NCI-H1092 treated with DMSO at 0.1 percent for 48 hours (cell line): Measurements from ENCODE around the gene ADM2.
"Not testable (repeated sequence)": the region's sequence is repeated elsewhere in the genome, so short reads cannot be mapped to it uniquely, and the experiment has no call there.

ENCODE experiments used
- DNase-seq: peaks from one replicate; lab custom pipeline; 2025; lab: John Stamatoyannopoulos, UW

The ADM2 gene

GRCh38 chr22:50481440-50482106 is at the start of gene ADM2:
Gene ADM2, plus strand, starts transcription at chr22:50481543. Its CDS starts 305 bp downstream, at chr22:50481848.
- DNase-seq = no peak

GRCh38 chr22:50432131-50432876 is 49.0 kb upstream of the ADM2 start:
- no peak for DNase-seq

GRCh38 chr22:50432877-50433510 is 48.3 kb upstream of the ADM2 start:
- DNase-seq = not testable (repeated sequence)

- no peak for DNase-seq
Observed at GRCh38 chr22:50434849-50435248, 46.5 kb upstream of the ADM2 start.

- no peak for DNase-seq
Observed at GRCh38 chr22:50435291-50436014, 45.9 kb upstream of the ADM2 start.

- no peak for DNase-seq
Observed at GRCh38 chr22:50436015-50436830, 45.1 kb upstream of the ADM2 start.

GRCh38 chr22:50436841-50437341 is 44.5 kb upstream of the ADM2 start:
- no peak for DNase-seq

GRCh38 chr22:50437511-50438304 is 43.6 kb upstream of the ADM2 start:
- no peak for DNase-seq

- DNase-seq = no peak
Observed at GRCh38 chr22:50438305-50439275, 42.8 kb upstream of the ADM2 start.

- no peak for DNase-seq
Observed at GRCh38 chr22:50439314-50439870, 42.0 kb upstream of the ADM2 start.

- no peak for DNase-seq
Observed at GRCh38 chr22:50439871-50440331, 41.4 kb upstream of the ADM2 start.

GRCh38 chr22:50440544-50441249 is 40.6 kb upstream of the ADM2 start:
- no peak for DNase-seq

GRCh38 chr22:50441428-50441993 is 39.8 kb upstream of the ADM2 start:
- DNase-seq = no peak

- DNase-seq = no peak
Observed at GRCh38 chr22:50443197-50443596, 38.1 kb upstream of the ADM2 start.

GRCh38 chr22:50443801-50444625 is 37.3 kb upstream of the ADM2 start:
- DNase-seq = no peak

GRCh38 chr22:50444663-50445062 is 36.7 kb upstream of the ADM2 start:
- DNase-seq = no peak
